H1 (cell line): ENCODE results near the gene TMCC1. TPM values are rescaled to one million over a fixed set of nuclear protein-coding genes. Genes with fewer than 3 reads are reported as not detected.

Source experiments
- BACH1 ChIP-seq: IDR thresholded peaks from 2 replicates; pipeline ENCODE4 v1.6.1; 2012; ENCODE audit warnings: low read length, improper control_type of control experiment
- CHD7 ChIP-seq: fragments of 300-600 bp; sonication (generic); IDR thresholded peaks from 2 replicates; pipeline ENCODE4 v1.7.1; 2012; ENCODE audit warnings: low read length, moderate library complexity, mild to moderate bottlenecking, inconsistent platforms; ENCODE audit not compliant: insufficient replicate concordance
- CTCF ChIP-seq, 3 experiments: IDR thresholded peaks; 1 replicate in 2 of 3; 2 replicates in 1 of 3; pipeline versions ENCODE4 v1.5.1 to v1.6.1; 2011; ENCODE audit warnings: low read length in 3 of 3, mild to moderate bottlenecking in 3 of 3, inconsistent platforms in 2 of 3, low read depth in 1 of 3, moderate library complexity in 1 of 3; ENCODE audit not compliant: insufficient read depth in 1 of 3; ENCODE audit errors: control extremely low read depth in 1 of 3
- KDM5A ChIP-seq: fragments of 200-600 bp; IDR thresholded peaks from 2 replicates; pipeline ENCODE4 v1.7.1; 2012; ENCODE audit warnings: mild to moderate bottlenecking, low read length, inconsistent platforms, mixed read lengths
- MAFK ChIP-seq: IDR thresholded peaks from 2 replicates; pipeline ENCODE4 v1.6.1; 2012; ENCODE audit warnings: low read depth, mild to moderate bottlenecking, improper control_type of control experiment, low read length
- NANOG ChIP-seq: IDR thresholded peaks from 2 replicates; pipeline ENCODE4 v1.6.1; 2011; ENCODE audit warnings: low read length, low read depth, mild to moderate bottlenecking, inconsistent platforms; ENCODE audit not compliant: insufficient read depth, poor library complexity, severe bottlenecking
- SIRT6 ChIP-seq: IDR thresholded peaks from one replicate; pipeline ENCODE4 v1.7.1; 2012; ENCODE audit warnings: low read length, inconsistent platforms
- SRF ChIP-seq: IDR thresholded peaks from 2 replicates; pipeline ENCODE4 v1.6.1; 2011; ENCODE audit warnings: mild to moderate bottlenecking, low read depth, low read length, moderate library complexity
- SUZ12 ChIP-seq: fragments of 200-600 bp; sonication (generic); IDR thresholded peaks from 2 replicates; pipeline ENCODE4 v1.6.1; 2012; ENCODE audit warnings: mild to moderate bottlenecking, inconsistent platforms, low read length, moderate library complexity, mixed read lengths
- TAF1 ChIP-seq: IDR thresholded peaks from 2 replicates; pipeline ENCODE4 v1.6.1; 2011; ENCODE audit warnings: mild to moderate bottlenecking, low read depth, low read length
- polyA plus RNA-seq, 7 experiments: library from polyadenylated mRNA; depleted of rRNA in 3 of 7; stranded (reverse) in 5 of 7; unstranded in 2 of 7; fragments of >200 nt in 5 of 7; fragments of 200-250 nt in 2 of 7; gene quantifications; 1 replicate in 5 of 7; 2 replicates in 1 of 7; 4 replicates in 1 of 7; pipeline versions ENCODE4 v1.2.1 to v1.2.3, GENCODE V29; 2011 to 2013; ENCODE audit warnings: missing spikeins in 2 of 7, mixed read lengths in 2 of 7
- total RNA-seq: library from RNA; stranded (reverse); fragmentation: NEBNext Ultra II Directional; extraction: Animal tissue kit (Norgen Biotek cat#: 25700); gene quantifications from 2 replicates; pipeline ENCODE4 v1.2.1, GENCODE V29; 2021

The TMCC1 gene
- total and polyA plus RNA-seq, 2 of the 8 experiments (the other 6 are each of a cell fraction or from before 2014, with no cell fraction given) = 10.4 to 27.1 TPM

- TF ChIP-seq CHD7 (no peak), SRF (no peak), SIRT6 (no peak), KDM5A (no peak), MAFK (no peak), TAF1 (no peak), BACH1 (no peak), SUZ12 (no peak), NANOG (no peak), CTCF (IDR thresholded peaks at IDR 0.05; ENCODE audit: control extremely low read depth in 1 of 3, insufficient read depth in 1 of 3, low read depth in 1 of 3, low read length in 3 of 3) (no peak)
These were observed 135.2 kb downstream of the TMCC1 start (continued) for GRCh38 chr3:129758306-129758705.
